GM13976 (cell line): Measurements from ENCODE around the gene AGER.

ENCODE experiments used
- DNase-seq: peaks from one replicate; pipeline ENCODE4 v3.0.0; 2012; ENCODE audit warnings: low spot score
- CTCF ChIP-seq: IDR thresholded peaks from 2 replicates; pipeline ENCODE4 v1.5.1; 2012; ENCODE audit warnings: borderline replicate concordance, mild to moderate bottlenecking; ENCODE audit not compliant: insufficient read depth; ENCODE audit errors: extremely low read depth, missing control alignments, control extremely low read depth
- in situ Hi-C: fragments of 300-500 bp; cut with MboI; formaldehyde crosslinking; loops from one replicate; pipeline ENCODE4 v1.12.0; 2022; ENCODE audit warnings: low sequenced_read_pairs, mixed read lengths, inconsistent platforms; ENCODE audit not compliant: unreplicated experiment

Gene AGER

GRCh38 chr6:32184084-32184640, at the start of gene AGER:
Gene AGER (minus strand): TSS chr6:32184253. CDS start chr6:32184222, 31 bp downstream.
- TF ChIP-seq CTCF, result no peak
- DNase-seq, result no peak
- in situ Hi-C loops, result no loop called here

- DNase-seq, result no peak
- no peak for TF ChIP-seq CTCF
- in situ Hi-C loops, result loop anchor here (25.0 kb wide), 1 partner anchor 561 kb away; no protein-coding TSS in a partner anchor
Observed at GRCh38 chr6:32226434-32226833, 42.4 kb upstream of the AGER start.

- in situ Hi-C loops, result loop anchor here (25.0 kb wide), 1 partner anchor 563 kb away; no protein-coding TSS in a partner anchor
- no peak for TF ChIP-seq CTCF
- no peak for DNase-seq
Observed at GRCh38 chr6:32224696-32225095, 40.6 kb upstream of the AGER start.

- no peak for TF ChIP-seq CTCF
- no peak for DNase-seq
- in situ Hi-C loops, result no loop called here
Observed at GRCh38 chr6:32223258-32224235, 39.5 kb upstream of the AGER start, which contains the start of gene NOTCH4. Gene NOTCH4 (minus strand): TSS chr6:32224067. CDS start chr6:32223928, 139 bp downstream.

DNA sequence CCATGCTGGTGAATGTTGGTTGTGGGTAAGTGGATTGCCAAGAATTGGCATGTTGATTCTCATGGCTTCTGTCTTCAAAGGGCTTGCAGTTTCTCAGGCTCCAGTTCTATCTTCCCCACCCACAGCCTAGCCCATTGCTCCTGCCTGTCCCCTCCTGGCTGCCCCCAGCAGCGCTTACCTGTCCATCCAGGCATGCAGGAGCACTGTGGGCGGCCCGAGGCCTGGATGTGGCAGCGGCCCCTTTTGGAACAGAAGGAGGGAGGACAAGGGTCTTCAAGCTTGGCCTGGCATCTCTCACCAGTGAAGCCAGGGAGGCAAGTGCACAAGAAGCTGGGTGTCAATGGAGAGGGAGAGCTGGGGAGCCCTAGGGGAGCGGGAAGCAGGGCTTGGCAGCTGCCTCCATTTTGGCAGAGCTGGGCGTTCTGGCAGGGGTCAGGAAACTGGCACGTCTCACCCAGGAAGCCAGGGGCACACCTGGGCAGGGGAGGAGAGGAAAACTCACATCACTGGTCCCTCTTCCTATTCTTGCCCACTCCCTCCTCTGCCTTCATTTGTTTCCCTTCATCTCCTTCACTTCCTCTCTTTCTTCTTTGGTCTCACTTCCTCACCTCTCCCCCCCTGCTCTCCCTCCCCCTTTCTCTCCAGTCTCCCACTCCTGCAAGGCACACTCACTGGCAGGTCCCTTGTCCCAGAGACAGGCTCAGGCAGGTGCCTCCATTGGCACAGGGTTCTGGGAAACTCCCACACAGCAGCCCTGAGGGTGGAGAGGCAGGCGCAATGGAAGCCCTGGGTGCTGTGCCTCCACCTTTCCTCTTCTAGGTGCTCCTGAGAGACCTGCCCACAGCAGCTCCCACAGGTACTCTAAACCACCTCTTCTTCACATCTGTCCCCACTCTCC, 38.5 kb upstream of the AGER start:
- no peak for TF ChIP-seq CTCF
- no peak for DNase-seq
- in situ Hi-C loops, result no loop called here

DNA sequence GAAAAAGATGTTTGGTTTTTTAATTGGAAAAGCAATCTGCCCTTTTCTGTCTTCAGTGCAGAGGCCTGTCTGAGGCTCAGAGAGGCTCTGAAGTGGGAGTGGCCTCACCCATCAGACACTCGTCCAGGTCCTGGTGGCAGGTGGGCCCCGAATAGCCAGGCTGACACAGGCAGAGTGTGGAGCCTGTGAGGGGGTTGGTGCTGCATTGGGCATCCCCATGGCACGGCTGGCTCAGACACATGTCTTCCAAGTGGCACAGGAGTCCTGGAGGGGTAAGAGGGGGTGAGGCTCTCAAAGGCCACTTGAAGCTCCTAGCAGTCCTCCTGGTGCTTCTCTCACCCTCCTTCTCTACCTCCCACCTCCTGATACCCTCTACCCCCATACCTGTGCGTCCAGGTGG, 36.0 kb upstream of the AGER start:
- in situ Hi-C loops, result no loop called here
- DNase-seq, result no peak
- TF ChIP-seq CTCF, result no peak
